Fibroblast of lung (primary cell): ENCODE data around the gene UPF3A. TPM values are rescaled to one million over a fixed set of nuclear protein-coding genes. Genes with fewer than 3 reads are reported as not detected.

Experiments used
- DNase-seq, 2 donors: peaks; one replicate each; pipeline versions ENCODE4 v3.0.0 to v3.0.0-alpha.2; 2010; ENCODE audit warnings: low read depth in 2 of 2
- H2AFZ ChIP-seq: 2 replicates; pipeline ENCODE4 v1.5.1; 2012; ENCODE audit warnings: low read length, control low read depth, inconsistent platforms
- H3K27ac ChIP-seq: 2 replicates; pipeline ENCODE4 v1.5.1; 2011; ENCODE audit warnings: low read length, control low read depth; ENCODE audit not compliant: insufficient read depth
- H3K27me3 ChIP-seq: 2 replicates; pipeline ENCODE4 v1.5.1; 2011; ENCODE audit warnings: mild to moderate bottlenecking, low read length; ENCODE audit not compliant: control insufficient read depth, insufficient read depth
- H3K36me3 ChIP-seq: 2 replicates; pipeline ENCODE4 v1.5.1; 2011; ENCODE audit warnings: low read length; ENCODE audit not compliant: control insufficient read depth, insufficient read depth
- H3K4me1 ChIP-seq: 2 replicates; pipeline ENCODE4 v1.5.1; 2011; ENCODE audit warnings: low read length; ENCODE audit not compliant: control insufficient read depth, insufficient read depth; ENCODE audit errors: extremely low read depth
- H3K4me2 ChIP-seq: 2 replicates; pipeline ENCODE4 v1.5.1; 2011; ENCODE audit warnings: low read length, control low read depth; ENCODE audit not compliant: insufficient read depth; ENCODE audit errors: extremely low read depth
- H3K4me3 ChIP-seq, 4 experiments: fragments of 200-600 bp in 1 of 4; sonication (generic) in 1 of 4; replicated peaks in 1 of 4; 2 replicates each; pipeline ENCODE4 v1.5.1; 2011 to 2016; ENCODE audit warnings: low read length in 4 of 4, low read depth in 3 of 4, mild to moderate bottlenecking in 3 of 4, control low read depth in 2 of 4, inconsistent platforms in 1 of 4, mixed read lengths in 1 of 4; ENCODE audit not compliant: insufficient read depth in 1 of 4; ENCODE audit errors: control extremely low read depth in 1 of 4
- H3K79me2 ChIP-seq: 2 replicates; pipeline ENCODE4 v1.5.1; 2012; ENCODE audit warnings: mild to moderate bottlenecking, low read length, inconsistent platforms; ENCODE audit not compliant: control insufficient read depth, insufficient read depth
- H3K9ac ChIP-seq: 2 replicates; pipeline ENCODE4 v1.5.1; 2011; ENCODE audit warnings: mild to moderate bottlenecking, low read length, control low read depth; ENCODE audit not compliant: insufficient read depth
- H3K9me3 ChIP-seq: 2 replicates; pipeline ENCODE4 v1.5.1; 2012; ENCODE audit warnings: low read depth, low read length; ENCODE audit not compliant: control insufficient read depth, insufficient read depth
- H4K20me1 ChIP-seq: 2 replicates; pipeline ENCODE4 v1.5.1; 2011; ENCODE audit warnings: low read length; ENCODE audit not compliant: control insufficient read depth, insufficient read depth; ENCODE audit errors: extremely low read depth
- EZH2 ChIP-seq: IDR thresholded peaks from 2 replicates; pipeline ENCODE4 v1.5.1; 2012; ENCODE audit warnings: low read length, control low read depth, mild to moderate bottlenecking; ENCODE audit errors: missing control alignments
- polyA plus RNA-seq, 2 donors: library from polyadenylated mRNA; depleted of rRNA in 1 of 2; stranded (reverse) in 1 of 2; unstranded in 1 of 2; fragments of >200 nt; gene quantifications; 2 replicates each; pipeline ENCODE4 v1.2.1, GENCODE V29; 2011 to 2012; ENCODE audit warnings: missing spikeins in 1 of 2
- total RNA-seq: library from RNA; depleted of rRNA; stranded (reverse); fragments of >200 nt; gene quantifications from 2 replicates; pipeline ENCODE4 v1.2.1, GENCODE V29; 2014
- TF ChIP-seq, protein P1 (sequence below), 2 donors: IDR thresholded peaks in 1 of 2; conservative IDR thresholded peaks in 1 of 2; 1 replicate in 1 of 2; 2 replicates in 1 of 2; pipeline ENCODE4 v1.5.1; 2011 to 2012; ENCODE audit warnings: low read length in 2 of 2, control low read depth in 1 of 2, inconsistent platforms in 1 of 2, low read depth in 1 of 2, mild to moderate bottlenecking in 1 of 2

Gene UPF3A
- total and polyA plus RNA-seq, 2 donors (not counting 1 experiment from before 2014, with no cell fraction given): 27.6 to 40.5 TPM

DNA sequence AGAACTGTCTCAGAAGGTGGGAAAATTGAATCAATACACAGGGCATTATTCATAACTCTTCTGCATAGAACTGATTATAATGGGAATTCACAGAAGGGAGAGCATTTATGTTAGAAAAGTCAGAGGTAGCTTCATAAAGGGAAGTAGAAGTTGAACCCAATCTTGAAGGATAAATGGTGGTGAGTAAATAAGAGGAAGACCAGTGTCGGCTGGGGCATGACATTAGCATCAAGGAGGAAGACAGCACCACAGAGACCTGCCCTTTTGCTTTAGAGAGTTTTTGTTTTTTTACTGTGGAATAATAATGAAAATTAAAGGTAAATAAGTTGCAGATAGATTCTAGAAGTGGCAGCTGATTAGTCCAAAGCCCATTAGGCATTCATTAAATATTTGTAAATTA lies 24.9 kb upstream of the UPF3A start:
- H3K9me3 ChIP-seq: no peaks in the 10 kb centered on the region
- no peak for DNase-seq
- TF ChIP-seq EZH2: no peak
- TF ChIP-seq, protein P1, sequence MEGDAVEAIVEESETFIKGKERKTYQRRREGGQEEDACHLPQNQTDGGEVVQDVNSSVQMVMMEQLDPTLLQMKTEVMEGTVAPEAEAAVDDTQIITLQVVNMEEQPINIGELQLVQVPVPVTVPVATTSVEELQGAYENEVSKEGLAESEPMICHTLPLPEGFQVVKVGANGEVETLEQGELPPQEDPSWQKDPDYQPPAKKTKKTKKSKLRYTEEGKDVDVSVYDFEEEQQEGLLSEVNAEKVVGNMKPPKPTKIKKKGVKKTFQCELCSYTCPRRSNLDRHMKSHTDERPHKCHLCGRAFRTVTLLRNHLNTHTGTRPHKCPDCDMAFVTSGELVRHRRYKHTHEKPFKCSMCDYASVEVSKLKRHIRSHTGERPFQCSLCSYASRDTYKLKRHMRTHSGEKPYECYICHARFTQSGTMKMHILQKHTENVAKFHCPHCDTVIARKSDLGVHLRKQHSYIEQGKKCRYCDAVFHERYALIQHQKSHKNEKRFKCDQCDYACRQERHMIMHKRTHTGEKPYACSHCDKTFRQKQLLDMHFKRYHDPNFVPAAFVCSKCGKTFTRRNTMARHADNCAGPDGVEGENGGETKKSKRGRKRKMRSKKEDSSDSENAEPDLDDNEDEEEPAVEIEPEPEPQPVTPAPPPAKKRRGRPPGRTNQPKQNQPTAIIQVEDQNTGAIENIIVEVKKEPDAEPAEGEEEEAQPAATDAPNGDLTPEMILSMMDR (conservative IDR thresholded peaks at IDR 0.05 in 1 of 2, IDR thresholded peaks at IDR 0.05 in 1 of 2; ENCODE audit: low read depth in 1 of 2, low read length in 2 of 2): no peak
- no peak overlapping the region for H3K9ac ChIP-seq
- H3K27me3 ChIP-seq: no peaks in the 10 kb centered on the region
- no peaks in the 10 kb centered on the region for H3K4me1 ChIP-seq
- no peak overlapping the region for H3K4me2 ChIP-seq
- no peaks in the 10 kb centered on the region for H4K20me1 ChIP-seq
- H3K36me3 ChIP-seq: peaks cover 20% of the 10 kb centered on the region
- no peak overlapping the region for H2AFZ ChIP-seq
- no peak overlapping the region for H3K27ac ChIP-seq
- no peak overlapping the region for H3K4me3 ChIP-seq
- H3K79me2 ChIP-seq: no peaks in the 10 kb centered on the region

DNA sequence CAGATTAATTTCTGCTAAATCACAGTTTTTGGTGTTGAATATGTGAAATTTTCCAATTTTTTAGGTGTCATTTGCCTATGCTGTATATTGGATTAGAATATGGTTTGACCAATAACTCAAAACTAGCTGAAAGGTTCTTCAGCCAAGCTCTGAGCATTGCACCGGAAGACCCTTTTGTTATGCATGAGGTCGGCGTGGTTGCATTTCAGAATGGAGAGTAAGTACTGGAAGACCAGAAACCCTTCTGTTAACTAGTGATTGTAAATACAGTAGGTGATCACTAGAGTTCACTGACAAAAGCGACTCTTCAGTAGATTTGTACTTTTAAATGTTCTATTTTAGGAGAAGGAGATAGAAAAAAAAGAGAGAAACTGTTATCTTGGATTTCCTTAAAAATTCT lies 24.4 kb upstream of the UPF3A start:
- no peaks in the 10 kb centered on the region for H3K4me1 ChIP-seq
- no peak overlapping the region for H3K27ac ChIP-seq
- no peak overlapping the region for H3K4me2 ChIP-seq
- H3K9me3 ChIP-seq: no peaks in the 10 kb centered on the region
- no peak for TF ChIP-seq EZH2
- TF ChIP-seq, protein P1 (conservative IDR thresholded peaks at IDR 0.05 in 1 of 2, IDR thresholded peaks at IDR 0.05 in 1 of 2; ENCODE audit: low read depth in 1 of 2, low read length in 2 of 2): no peak
- no peak overlapping the region for H3K9ac ChIP-seq
- DNase-seq: no peak
- peaks cover 19% of the 10 kb centered on the region for H3K36me3 ChIP-seq
- H4K20me1 ChIP-seq: no peaks in the 10 kb centered on the region
- H3K27me3 ChIP-seq: no peaks in the 10 kb centered on the region
- no peaks in the 10 kb centered on the region for H3K79me2 ChIP-seq
- H3K4me3 ChIP-seq: no peak overlapping the region
- H2AFZ ChIP-seq: no peak overlapping the region

DNA sequence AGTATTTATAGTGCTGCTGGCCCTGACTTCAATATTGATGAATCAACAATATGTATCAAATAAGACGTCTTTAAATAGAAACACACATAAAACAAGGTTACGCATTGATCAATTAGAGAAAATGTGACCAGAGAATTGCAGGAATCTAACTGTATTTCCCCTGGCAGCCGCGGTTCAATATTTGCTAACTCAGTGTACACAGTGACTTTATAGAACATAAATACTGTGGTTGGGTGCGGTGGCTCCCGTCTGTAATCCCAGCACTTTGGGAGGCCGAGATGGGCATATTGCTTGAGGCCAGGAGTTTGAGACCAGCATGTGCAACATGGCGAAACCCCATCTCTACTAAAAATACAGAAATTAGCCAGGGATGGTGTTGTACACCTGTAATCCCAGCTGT lies 22.8 kb upstream of the UPF3A start:
- no peaks in the 10 kb centered on the region for H3K79me2 ChIP-seq
- H3K9ac ChIP-seq: no peak overlapping the region
- no peak overlapping the region for H3K4me3 ChIP-seq
- no peak overlapping the region for H3K4me2 ChIP-seq
- no peaks in the 10 kb centered on the region for H4K20me1 ChIP-seq
- no peaks in the 10 kb centered on the region for H3K4me1 ChIP-seq
- no peak for DNase-seq
- no peak overlapping the region for H3K27ac ChIP-seq
- no peak overlapping the region for H2AFZ ChIP-seq
- H3K9me3 ChIP-seq: no peaks in the 10 kb centered on the region
- no peaks in the 10 kb centered on the region for H3K27me3 ChIP-seq
- TF ChIP-seq, protein P1 (conservative IDR thresholded peaks at IDR 0.05 in 1 of 2, IDR thresholded peaks at IDR 0.05 in 1 of 2; ENCODE audit: low read depth in 1 of 2, low read length in 2 of 2): no peak
- TF ChIP-seq EZH2: no peak
- H3K36me3 ChIP-seq: peaks cover 22% of the 10 kb centered on the region
